GM20431 (cell line): ENCODE results near the gene DUSP15.

Source experiments
- in situ Hi-C: fragments of 300-500 bp; cut with MseI, MboI; formaldehyde crosslinking; loops from one replicate; pipeline ENCODE4 v1.15.0; 2020; ENCODE audit warnings: low sequenced_read_pairs; ENCODE audit not compliant: unreplicated experiment

DUSP15 gene

DNA sequence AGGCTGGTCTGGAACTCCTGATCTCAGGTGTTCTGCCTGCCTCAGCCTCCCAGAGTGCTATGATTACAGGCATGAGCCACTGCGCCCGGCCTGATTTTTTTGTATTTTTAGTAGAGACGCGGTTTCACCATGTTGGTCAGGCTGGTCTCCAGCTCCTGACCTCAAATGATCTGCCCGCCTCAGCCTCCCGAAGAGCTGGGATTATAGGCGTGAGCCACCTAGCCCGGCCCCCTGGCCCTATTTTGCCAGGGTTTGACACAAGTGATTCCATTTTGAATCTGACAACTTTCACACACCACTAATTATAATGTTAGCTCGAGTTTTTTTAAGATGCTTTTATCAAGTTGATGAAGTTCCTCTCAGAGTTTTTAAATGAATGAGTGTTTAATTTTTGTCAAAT is 25.7 kb upstream of the DUSP15 start:
- in situ Hi-C loops, result no loop called here

DNA sequence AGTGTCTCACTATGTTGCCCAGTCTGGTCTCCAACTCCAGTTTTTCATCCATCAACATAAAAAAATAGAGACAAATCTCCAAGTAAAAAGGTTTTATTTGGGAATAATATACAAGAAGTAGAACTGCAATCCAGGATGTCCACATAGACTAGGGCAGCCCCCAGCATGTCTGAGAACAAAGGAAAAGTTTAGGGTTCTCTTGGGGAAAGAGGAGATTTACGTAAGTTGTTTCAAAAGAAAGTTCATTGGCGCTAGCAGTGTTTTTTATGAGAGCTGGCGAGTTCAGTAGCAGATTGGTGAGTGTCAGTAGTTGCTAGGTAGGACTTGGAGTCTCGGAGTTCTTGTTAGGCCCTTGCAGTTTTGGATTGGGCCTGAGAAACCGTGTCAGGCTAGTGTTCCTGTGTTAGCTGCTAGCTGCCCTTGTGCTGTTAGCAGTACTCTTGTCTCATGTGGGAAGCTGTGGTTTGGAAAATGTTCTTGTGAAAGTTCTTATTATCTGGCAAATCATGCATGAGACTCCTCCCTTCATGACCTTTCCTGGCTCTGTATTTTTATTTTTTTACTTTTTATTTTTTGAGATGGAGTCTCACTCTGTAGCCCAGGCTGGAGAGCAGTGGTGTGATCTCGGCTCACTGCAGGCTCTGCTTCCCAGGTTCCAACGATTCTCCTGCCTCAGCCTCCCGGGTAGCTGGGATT is 24.8 kb upstream of the DUSP15 start:
- in situ Hi-C loops, result no loop called here

DNA sequence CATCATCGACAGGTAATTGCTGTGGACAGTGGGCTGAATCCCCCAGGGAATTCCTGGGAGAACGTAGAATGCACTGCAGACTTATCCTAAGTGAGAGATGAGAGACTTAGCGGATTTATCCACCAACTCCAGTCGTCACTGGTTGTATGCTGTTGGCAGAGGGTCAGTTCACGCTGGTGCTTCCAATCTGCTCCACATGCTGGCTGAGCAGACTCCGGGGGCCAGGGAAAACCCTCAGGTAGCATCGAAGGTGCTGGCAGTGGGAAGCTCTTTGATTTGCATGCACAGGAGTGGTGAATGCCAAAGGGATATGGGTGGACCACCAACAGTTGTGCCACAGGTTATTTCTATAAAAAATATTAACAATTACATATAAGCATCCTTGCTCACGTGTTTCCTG is 20.3 kb upstream of the DUSP15 start:
- in situ Hi-C loops, result no loop called here

DNA sequence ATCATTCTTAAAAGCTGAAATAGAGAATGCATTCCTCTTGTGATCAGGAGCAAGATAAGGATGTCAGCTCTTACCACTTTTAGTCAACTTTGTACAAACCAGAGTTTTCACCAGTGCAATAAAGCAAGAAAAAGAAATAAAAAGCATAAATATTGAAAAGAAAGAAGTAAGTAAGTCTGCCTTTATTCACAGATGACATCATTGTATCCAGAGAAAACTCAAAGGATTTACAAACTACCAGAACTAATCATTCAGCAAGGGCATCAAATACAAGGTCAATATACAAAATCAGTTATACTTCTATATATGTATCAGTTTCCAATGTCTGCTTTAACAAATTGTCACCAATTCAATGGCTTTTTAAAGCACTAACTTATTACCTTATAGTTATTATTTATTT is 13.5 kb upstream of the DUSP15 start:
- in situ Hi-C loops, result no loop called here

GRCh38 chr20:31881945-31882344 is 11.6 kb upstream of the DUSP15 start:
- in situ Hi-C loops, result no loop called here

DNA sequence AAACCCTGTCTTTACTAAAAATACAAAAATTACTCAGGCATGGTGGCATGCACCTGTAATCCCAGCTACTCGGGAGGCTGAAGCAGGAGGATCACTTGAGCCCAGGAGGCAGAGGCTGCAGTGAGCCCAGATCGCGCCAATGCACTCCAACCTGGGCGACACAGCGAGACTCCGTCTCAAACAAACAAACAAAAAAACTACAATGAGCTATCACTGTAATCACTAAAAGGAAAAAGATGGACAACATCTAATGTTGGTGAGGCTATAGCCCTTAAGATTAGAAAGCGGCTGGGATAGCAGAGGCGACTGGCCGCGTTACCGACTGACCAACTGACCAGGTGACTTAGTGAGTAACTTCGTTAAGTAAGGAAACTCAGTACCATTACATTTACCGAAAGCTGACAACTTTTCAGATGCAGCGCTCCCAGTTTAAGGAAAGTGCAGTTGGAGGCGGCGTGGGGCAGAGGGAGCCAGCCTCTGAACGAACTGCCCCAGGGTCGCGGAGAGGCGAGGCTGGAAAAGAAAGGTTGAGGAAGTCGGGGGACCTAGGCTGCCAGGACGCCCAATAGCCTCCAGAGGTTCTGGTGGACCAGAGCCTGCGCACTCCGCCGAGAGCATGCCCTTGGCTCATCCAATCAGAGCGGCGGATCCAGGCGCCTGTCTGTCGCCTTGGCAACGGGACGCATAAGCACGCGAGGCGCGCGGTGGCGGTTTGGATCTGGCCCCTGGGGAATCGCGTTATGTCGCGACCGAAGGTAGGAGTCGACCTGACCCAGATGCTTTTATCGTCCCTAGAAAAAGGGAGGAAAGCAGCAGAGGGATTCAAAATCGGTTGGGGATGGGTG is 9.0 kb upstream of the DUSP15 start:
- in situ Hi-C loops, result no loop called here

GRCh38 chr20:31877684-31878083 is 7.4 kb upstream of the DUSP15 start:
- in situ Hi-C loops, result no loop called here

GRCh38 chr20:31875671-31876070 is 5.3 kb upstream of the DUSP15 start:
- in situ Hi-C loops, result no loop called here

GRCh38 chr20:31872406-31872805 is 2.1 kb upstream of the DUSP15 start:
- in situ Hi-C loops, result no loop called here

DNA sequence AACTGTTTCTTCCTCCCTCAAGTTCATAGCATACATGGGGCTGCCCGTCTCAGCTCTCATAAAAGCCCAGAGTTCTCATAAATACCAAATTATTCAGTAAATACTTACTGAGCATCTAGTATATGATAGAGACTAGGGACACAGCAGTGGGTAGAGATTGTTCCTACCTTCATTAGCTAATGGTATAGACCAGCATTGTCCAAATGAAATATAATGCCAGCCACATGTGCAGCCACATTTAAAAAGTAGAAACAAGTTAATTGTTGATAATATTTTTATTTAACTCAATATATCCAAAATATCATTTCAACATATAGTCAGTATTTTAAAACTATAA is 1.3 kb upstream of the DUSP15 start:
- in situ Hi-C loops, result no loop called here

- in situ Hi-C loops, result no loop called here
Observed at GRCh38 chr20:31870726-31871617, 645 bp upstream of the DUSP15 start.

GRCh38 chr20:31869673-31869941 is 720 bp downstream of the DUSP15 start:
- in situ Hi-C loops, result no loop called here

DNA sequence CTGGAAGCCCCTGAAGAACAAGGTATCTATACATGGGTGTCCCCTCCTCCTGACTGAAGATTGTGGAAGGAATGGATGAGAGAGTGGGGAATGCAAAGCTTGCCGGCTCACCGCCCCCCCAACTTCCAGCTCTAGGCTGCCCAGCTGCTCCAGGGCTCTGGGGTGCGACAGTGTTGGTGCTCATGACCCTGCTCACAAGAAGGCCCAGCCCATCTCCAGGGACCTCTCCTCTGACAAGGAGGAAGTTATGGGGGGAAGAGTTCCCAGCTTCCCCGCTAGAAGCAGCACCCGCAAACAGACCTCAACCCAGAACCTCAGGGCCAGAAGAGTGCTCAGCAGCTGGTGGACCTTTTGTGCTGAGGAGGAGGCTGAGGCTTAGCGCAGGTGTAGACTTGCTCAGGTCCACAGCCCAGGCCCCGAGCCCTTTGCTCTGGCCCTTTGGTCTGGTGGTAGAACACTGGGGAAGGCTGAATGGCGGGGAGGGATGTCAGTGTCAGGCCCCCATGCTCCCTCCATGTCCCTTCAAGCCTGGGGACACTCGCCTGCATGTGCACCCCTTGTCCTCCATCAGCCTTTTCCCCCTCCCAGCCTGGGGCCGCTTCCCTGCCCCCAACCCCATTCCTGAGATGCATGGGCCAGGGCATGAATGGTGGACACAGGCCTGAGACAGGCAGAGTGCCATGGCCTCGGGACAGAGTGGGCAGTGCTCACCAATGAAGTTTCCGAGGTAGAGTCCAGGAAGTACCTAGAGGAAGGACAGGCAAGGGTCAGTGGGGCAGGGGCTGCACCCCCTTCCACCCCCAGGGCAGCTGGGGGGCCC is 1.3 kb downstream of the DUSP15 start:
- in situ Hi-C loops, result no loop called here

DNA sequence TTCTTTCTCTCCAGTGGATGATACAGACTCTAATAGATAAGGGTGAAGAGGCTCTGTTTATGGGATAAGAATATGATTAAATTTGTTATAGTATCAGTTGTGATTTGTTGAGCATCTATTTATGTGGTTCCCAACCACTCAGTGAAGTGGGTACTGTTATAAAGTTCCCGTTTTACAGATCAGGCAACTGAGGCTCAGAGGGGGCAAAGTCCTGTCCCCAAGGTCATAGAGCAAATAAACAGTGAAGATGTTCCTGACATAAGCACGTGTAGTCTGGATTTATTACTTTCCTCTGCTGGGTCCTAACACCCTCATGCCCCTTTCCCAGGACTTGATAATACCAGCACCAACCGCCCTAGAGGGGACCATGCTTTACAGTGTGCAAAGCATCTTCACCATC is 4.1 kb downstream of the DUSP15 start:
- in situ Hi-C loops, result no loop called here

DNA sequence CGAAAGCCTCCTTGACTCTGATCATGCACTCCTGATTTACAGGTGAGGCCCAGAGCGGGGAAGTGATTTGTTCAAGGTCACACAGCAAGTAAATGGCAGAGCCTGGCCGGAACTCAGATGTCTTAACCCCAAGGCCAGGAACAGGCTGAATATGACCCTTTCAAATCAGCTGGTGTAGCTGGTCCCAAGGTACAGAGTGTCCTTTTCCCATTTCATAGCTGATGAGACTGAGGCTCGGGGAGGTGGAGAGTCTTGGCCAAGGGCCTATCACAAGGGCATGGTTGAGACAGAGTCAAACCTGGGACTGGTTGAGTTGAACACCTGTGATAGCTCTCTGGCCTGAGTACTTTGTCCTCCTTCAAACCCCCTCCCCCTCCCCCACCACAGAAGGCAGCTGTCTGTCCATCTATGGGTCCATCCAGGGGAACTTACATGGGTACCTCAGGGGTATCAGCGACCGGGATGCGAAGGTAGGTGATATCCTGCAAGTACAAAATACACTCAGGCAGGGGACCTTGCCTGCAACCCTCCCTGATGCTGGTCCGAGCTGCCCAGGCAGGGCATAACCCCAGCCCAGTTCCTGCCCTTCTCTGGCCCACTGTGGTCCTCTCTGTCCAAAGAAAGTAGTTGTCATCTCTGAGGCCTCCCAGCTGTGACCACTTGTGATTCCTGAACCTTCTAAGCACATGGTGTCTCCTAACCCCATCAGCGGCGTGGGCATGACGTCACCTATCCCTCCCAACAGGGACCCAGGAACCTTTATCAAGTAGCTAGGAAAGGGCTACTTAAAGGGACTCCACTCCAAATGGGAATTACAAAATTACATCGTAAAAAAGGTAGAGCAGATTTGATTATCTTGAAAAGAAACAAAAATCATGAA is 5.6 kb downstream of the DUSP15 start:
- in situ Hi-C loops, result no loop called here

- in situ Hi-C loops, result no loop called here
Observed at GRCh38 chr20:31863296-31864085, 6.8 kb downstream of the DUSP15 start.

DNA sequence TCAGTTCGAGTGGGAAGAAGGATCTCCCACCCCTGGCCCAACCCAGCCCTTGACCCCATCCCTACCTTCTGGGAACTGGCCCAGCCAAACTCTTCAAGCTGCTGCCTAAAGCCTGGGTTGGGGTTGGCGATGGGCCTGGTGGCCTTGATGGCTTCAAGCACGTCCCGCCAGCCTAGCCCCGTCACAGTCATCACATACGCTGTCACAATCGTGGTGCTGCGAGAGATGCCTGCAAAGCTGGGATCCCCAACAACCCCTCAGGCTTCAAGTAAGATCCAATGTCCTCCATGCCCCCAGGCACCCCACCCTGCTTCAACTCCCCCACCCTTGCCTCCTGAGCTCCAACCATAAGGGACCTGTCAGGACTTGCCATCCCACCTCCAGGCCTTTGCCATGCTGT is 7.8 kb downstream of the DUSP15 start:
- in situ Hi-C loops, result no loop called here

GRCh38 chr20:31862157-31862470 is 8.2 kb downstream of the DUSP15 start:
- in situ Hi-C loops, result no loop called here
